HL-60 (cell line): Measurements from ENCODE around the gene TGM2.

Source experiments
- GABPA ChIP-seq: IDR thresholded peaks from 2 replicates; pipeline ENCODE4 v1.6.1; 2012; ENCODE audit warnings: low read depth
- POLR2AphosphoS5 ChIP-seq: IDR thresholded peaks from 2 replicates; pipeline ENCODE4 v1.6.1; 2012; ENCODE audit warnings: low read depth
- SPI1 ChIP-seq: IDR thresholded peaks from 2 replicates; pipeline ENCODE4 v1.6.1; 2012; ENCODE audit warnings: low read depth, mild to moderate bottlenecking, borderline replicate concordance
- TF ChIP-seq, protein P1 (sequence below): IDR thresholded peaks from one replicate; pipeline ENCODE4 v1.5.1; 2011; ENCODE audit warnings: low read length, control low read depth, inconsistent platforms; ENCODE audit not compliant: insufficient read depth
- TF ChIP-seq, protein P2 (sequence below): IDR thresholded peaks from 2 replicates; pipeline ENCODE4 v1.6.1; 2012; ENCODE audit warnings: low read depth; ENCODE audit not compliant: insufficient replicate concordance

DNA sequence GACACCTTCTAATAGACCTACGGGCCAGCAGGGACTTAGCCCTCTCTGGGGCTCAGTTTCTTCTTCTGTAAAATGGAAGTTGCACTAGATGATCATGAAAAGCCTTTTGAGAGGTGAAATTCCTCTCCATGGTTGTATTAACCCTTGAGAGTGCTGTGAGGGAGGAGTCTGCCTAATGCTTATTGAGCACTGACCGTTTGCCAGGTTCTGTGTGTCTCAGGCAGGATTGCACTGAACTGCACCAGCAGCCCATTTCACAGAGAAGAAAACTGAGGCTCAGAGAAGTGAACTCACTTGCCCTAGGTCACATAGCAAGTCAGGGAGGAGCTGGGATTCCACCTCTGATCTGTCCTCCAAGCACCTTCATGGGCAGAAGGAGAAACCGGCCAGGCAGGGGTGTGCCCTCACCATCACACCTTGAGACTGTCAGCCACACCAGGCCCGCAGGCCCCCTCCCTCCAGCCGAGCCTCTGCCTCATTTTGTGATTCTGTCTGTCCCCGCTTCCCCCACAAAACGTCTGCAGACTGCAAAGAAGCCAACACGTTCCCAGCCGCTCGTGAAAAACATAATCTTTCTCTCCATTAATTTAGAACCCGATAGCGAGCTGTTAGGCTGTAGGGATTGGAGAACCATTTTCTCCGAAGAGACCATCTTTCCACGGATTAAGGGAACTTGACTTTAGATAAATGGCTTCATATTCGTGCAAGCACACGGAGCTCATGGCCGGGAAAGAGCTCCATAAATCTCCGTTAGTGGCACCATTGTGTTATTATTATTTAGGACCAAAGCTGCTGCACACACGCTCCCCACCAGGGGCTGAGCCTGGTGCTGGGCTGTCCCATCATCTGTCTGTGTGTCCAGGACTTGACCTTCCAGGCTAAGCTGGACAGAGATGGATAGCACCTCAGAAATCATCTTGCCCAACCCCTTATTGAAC is 49.5 kb upstream of the TGM2 start:
- TF ChIP-seq, protein P1, sequence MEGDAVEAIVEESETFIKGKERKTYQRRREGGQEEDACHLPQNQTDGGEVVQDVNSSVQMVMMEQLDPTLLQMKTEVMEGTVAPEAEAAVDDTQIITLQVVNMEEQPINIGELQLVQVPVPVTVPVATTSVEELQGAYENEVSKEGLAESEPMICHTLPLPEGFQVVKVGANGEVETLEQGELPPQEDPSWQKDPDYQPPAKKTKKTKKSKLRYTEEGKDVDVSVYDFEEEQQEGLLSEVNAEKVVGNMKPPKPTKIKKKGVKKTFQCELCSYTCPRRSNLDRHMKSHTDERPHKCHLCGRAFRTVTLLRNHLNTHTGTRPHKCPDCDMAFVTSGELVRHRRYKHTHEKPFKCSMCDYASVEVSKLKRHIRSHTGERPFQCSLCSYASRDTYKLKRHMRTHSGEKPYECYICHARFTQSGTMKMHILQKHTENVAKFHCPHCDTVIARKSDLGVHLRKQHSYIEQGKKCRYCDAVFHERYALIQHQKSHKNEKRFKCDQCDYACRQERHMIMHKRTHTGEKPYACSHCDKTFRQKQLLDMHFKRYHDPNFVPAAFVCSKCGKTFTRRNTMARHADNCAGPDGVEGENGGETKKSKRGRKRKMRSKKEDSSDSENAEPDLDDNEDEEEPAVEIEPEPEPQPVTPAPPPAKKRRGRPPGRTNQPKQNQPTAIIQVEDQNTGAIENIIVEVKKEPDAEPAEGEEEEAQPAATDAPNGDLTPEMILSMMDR, result no peak
- no peak for TF ChIP-seq POLR2AphosphoS5
- TF ChIP-seq, protein P2, sequence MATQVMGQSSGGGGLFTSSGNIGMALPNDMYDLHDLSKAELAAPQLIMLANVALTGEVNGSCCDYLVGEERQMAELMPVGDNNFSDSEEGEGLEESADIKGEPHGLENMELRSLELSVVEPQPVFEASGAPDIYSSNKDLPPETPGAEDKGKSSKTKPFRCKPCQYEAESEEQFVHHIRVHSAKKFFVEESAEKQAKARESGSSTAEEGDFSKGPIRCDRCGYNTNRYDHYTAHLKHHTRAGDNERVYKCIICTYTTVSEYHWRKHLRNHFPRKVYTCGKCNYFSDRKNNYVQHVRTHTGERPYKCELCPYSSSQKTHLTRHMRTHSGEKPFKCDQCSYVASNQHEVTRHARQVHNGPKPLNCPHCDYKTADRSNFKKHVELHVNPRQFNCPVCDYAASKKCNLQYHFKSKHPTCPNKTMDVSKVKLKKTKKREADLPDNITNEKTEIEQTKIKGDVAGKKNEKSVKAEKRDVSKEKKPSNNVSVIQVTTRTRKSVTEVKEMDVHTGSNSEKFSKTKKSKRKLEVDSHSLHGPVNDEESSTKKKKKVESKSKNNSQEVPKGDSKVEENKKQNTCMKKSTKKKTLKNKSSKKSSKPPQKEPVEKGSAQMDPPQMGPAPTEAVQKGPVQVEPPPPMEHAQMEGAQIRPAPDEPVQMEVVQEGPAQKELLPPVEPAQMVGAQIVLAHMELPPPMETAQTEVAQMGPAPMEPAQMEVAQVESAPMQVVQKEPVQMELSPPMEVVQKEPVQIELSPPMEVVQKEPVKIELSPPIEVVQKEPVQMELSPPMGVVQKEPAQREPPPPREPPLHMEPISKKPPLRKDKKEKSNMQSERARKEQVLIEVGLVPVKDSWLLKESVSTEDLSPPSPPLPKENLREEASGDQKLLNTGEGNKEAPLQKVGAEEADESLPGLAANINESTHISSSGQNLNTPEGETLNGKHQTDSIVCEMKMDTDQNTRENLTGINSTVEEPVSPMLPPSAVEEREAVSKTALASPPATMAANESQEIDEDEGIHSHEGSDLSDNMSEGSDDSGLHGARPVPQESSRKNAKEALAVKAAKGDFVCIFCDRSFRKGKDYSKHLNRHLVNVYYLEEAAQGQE, result no peak
- TF ChIP-seq SPI1, result no peak
- no peak for TF ChIP-seq GABPA
